Measurements from ENCODE around the gene CHST11.

The CHST11 gene

GRCh38 chr12:104457746-104458693 is 1.3 kb downstream of the CHST11 start:
- Histone ChIP-seq H3K4me2 (ENCODE audit: low read length) (peak overlapping the region; percentile 96), H3K27me3 (ENCODE audit: control insufficient read depth, low read length) (peaks cover 24% of the 10 kb centered on the region), H3K79me2 (ENCODE audit: control insufficient read depth, low read length) (peaks cover 51% of the 10 kb centered on the region), H3K9me3 (ENCODE audit: control insufficient read depth, insufficient read depth, low read length) (no peaks in the 10 kb centered on the region), H3K36me3 (ENCODE audit: control insufficient read depth, low read length) (peaks cover 3% of the 10 kb centered on the region; the same call in 1 of the 2 replicates), H3K27ac (ENCODE audit: low read depth, low read length) (peak overlapping the region; percentile 49), H3K4me3 (ENCODE audit: low read length) (peak overlapping the region; percentile 88), H3K9me2 (replicated peaks; ENCODE audit: control insufficient read depth, low read length) (no peaks in the 10 kb centered on the region), H3F3A (ENCODE audit: control insufficient read depth, insufficient read depth) (no peaks in the 10 kb centered on the region; the same call in none of the 2 replicates), H4K20me1 (ENCODE audit: control insufficient read depth, insufficient read depth, low read depth, low read length) (no peaks in the 10 kb centered on the region), H3K4me1 (ENCODE audit: control insufficient read depth, low read length) (peaks cover 57% of the 10 kb centered on the region)
- TF ChIP-seq EZH2phosphoT487 (IDR thresholded peaks at IDR 0.05; ENCODE audit: borderline replicate concordance, low read length): no peak
- peak; percentile 34 for TF ChIP-seq CTCF (IDR thresholded peaks at IDR 0.05; ENCODE audit: low read depth, low read length, poor library complexity, severe bottlenecking)

- Histone ChIP-seq H4K20me1 (ENCODE audit: control insufficient read depth, insufficient read depth, low read depth, low read length) (no peaks in the 10 kb centered on the region), H3K36me3 (ENCODE audit: control insufficient read depth, low read length) (peaks cover 3% of the 10 kb centered on the region; the same call in 1 of the 2 replicates), H3K27ac (ENCODE audit: low read depth, low read length) (no peak overlapping the region), H3K4me1 (ENCODE audit: control insufficient read depth, low read length) (peaks cover 65% of the 10 kb centered on the region), H3K9me2 (replicated peaks; ENCODE audit: control insufficient read depth, low read length) (no peaks in the 10 kb centered on the region), H3F3A (ENCODE audit: control insufficient read depth, insufficient read depth) (no peaks in the 10 kb centered on the region; the same call in none of the 2 replicates), H3K9me3 (ENCODE audit: control insufficient read depth, insufficient read depth, low read length) (no peaks in the 10 kb centered on the region), H3K79me2 (ENCODE audit: control insufficient read depth, low read length) (peaks cover 58% of the 10 kb centered on the region), H3K4me2 (ENCODE audit: low read length) (peak overlapping the region; percentile 96), H3K27me3 (ENCODE audit: control insufficient read depth, low read length) (peaks cover 24% of the 10 kb centered on the region), H3K4me3 (ENCODE audit: low read length) (peak overlapping the region; percentile 88)
- TF ChIP-seq CTCF (IDR thresholded peaks at IDR 0.05; ENCODE audit: low read depth, low read length, poor library complexity, severe bottlenecking) (peak; percentile 7), EZH2phosphoT487 (IDR thresholded peaks at IDR 0.05; ENCODE audit: borderline replicate concordance, low read length) (no peak)
Observed at GRCh38 chr12:104458694-104459367, 2.1 kb downstream of the CHST11 start.

GRCh38 chr12:104459368-104459909 is 2.7 kb downstream of the CHST11 start:
- Histone ChIP-seq H3K27me3 (ENCODE audit: control insufficient read depth, low read length) (peaks cover 24% of the 10 kb centered on the region), H3K27ac (ENCODE audit: low read depth, low read length) (no peak overlapping the region), H3K36me3 (ENCODE audit: control insufficient read depth, low read length) (peaks cover 3% of the 10 kb centered on the region; the same call in 1 of the 2 replicates), H3K79me2 (ENCODE audit: control insufficient read depth, low read length) (peaks cover 58% of the 10 kb centered on the region), H3K9me2 (replicated peaks; ENCODE audit: control insufficient read depth, low read length) (no peaks in the 10 kb centered on the region), H3K4me3 (ENCODE audit: low read length) (peak overlapping the region; percentile 88), H3K9me3 (ENCODE audit: control insufficient read depth, insufficient read depth, low read length) (no peaks in the 10 kb centered on the region), H3K4me1 (ENCODE audit: control insufficient read depth, low read length) (peaks cover 65% of the 10 kb centered on the region), H3F3A (ENCODE audit: control insufficient read depth, insufficient read depth) (no peaks in the 10 kb centered on the region; the same call in none of the 2 replicates), H3K4me2 (ENCODE audit: low read length) (peak overlapping the region; percentile 96), H4K20me1 (ENCODE audit: control insufficient read depth, insufficient read depth, low read depth, low read length) (no peaks in the 10 kb centered on the region)
- TF ChIP-seq EZH2phosphoT487 (IDR thresholded peaks at IDR 0.05; ENCODE audit: borderline replicate concordance, low read length) (no peak), CTCF (IDR thresholded peaks at IDR 0.05; ENCODE audit: low read depth, low read length, poor library complexity, severe bottlenecking) (no peak)

Measured in DOHH2 (cell line).